Astrocyte (in vitro differentiated cells and primary cell): ENCODE data around the gene MKS1. TPM values are rescaled to one million over a fixed set of nuclear protein-coding genes. Genes with fewer than 3 reads are reported as not detected.

Experiments used
- DNase-seq: peaks from one replicate; pipeline ENCODE4 v3.0.0-alpha.2; 2010; ENCODE audit warnings: low read depth
- FAIRE-seq: peaks from 2 replicates; lab custom pipeline; 2011; peaks lifted over from hg19 to GRCh38; lab: Jason Lieb, UNC
- H2AFZ ChIP-seq: 2 replicates; pipeline ENCODE4 v1.6.0; 2012; ENCODE audit warnings: low read depth, low read length, inconsistent platforms
- H3K27ac ChIP-seq: 2 replicates; pipeline ENCODE4 v1.5.1; 2011; ENCODE audit warnings: low read depth, low read length, inconsistent platforms
- H3K27me3 ChIP-seq: 2 replicates; pipeline ENCODE4 v1.6.0; 2011; ENCODE audit warnings: low read length, inconsistent platforms; ENCODE audit not compliant: insufficient read depth
- H3K36me3 ChIP-seq: 2 replicates; pipeline ENCODE4 v1.5.1; 2011; ENCODE audit warnings: low read length, inconsistent platforms; ENCODE audit not compliant: insufficient read depth
- H3K4me1 ChIP-seq: 2 replicates; pipeline ENCODE4 v1.5.1; 2011; ENCODE audit warnings: low read length, inconsistent platforms; ENCODE audit not compliant: insufficient read depth
- H3K4me2 ChIP-seq: 2 replicates; pipeline ENCODE4 v1.6.0; 2012; ENCODE audit warnings: low read length, inconsistent platforms
- H3K4me3 ChIP-seq: 2 replicates; pipeline ENCODE4 v1.5.1; 2011; ENCODE audit warnings: low read depth, mild to moderate bottlenecking, low read length, inconsistent platforms; ENCODE audit not compliant: insufficient read depth
- H3K79me2 ChIP-seq: 2 replicates; pipeline ENCODE4 v1.6.0; 2012; ENCODE audit warnings: mild to moderate bottlenecking, low read length, inconsistent platforms; ENCODE audit not compliant: insufficient read depth
- H3K9ac ChIP-seq: 2 replicates; pipeline ENCODE4 v1.6.0; 2012; ENCODE audit warnings: mild to moderate bottlenecking, low read length, inconsistent platforms
- H3K9me3 ChIP-seq: 2 replicates; pipeline ENCODE4 v1.5.1; 2012; ENCODE audit warnings: low read depth, mild to moderate bottlenecking, low read length, inconsistent platforms; ENCODE audit not compliant: insufficient read depth
- H4K20me1 ChIP-seq: 2 replicates; pipeline ENCODE4 v1.6.0; 2012; ENCODE audit warnings: low read length, inconsistent platforms; ENCODE audit not compliant: insufficient read depth
- H3K27ac Mint-ChIP-seq: one replicate; pipeline ENCODE4 v1.8.0; 2021; ENCODE audit warnings: mild to moderate bottlenecking, mixed read lengths; ENCODE audit not compliant: unreplicated experiment
- H3K27me3 Mint-ChIP-seq: one replicate; pipeline ENCODE4 v1.8.0; 2021; ENCODE audit warnings: low read depth, mixed read lengths; ENCODE audit not compliant: unreplicated experiment
- H3K36me3 Mint-ChIP-seq: one replicate; pipeline ENCODE4 v1.8.0; 2021; ENCODE audit warnings: low read depth, mixed read lengths; ENCODE audit not compliant: unreplicated experiment
- H3K4me1 Mint-ChIP-seq: one replicate; pipeline ENCODE4 v1.8.0; 2021; ENCODE audit warnings: low read depth, mixed read lengths; ENCODE audit not compliant: unreplicated experiment
- H3K4me3 Mint-ChIP-seq: one replicate; pipeline ENCODE4 v1.8.0; 2021; ENCODE audit warnings: mild to moderate bottlenecking, moderate library complexity, mixed read lengths; ENCODE audit not compliant: unreplicated experiment
- H3K9me3 Mint-ChIP-seq: one replicate; pipeline ENCODE4 v1.8.0; 2021; ENCODE audit warnings: mild to moderate bottlenecking, mixed read lengths; ENCODE audit not compliant: unreplicated experiment
- EZH2 ChIP-seq: IDR thresholded peaks from 2 replicates; pipeline ENCODE4 v1.6.1; 2012; ENCODE audit warnings: mild to moderate bottlenecking, low read length, inconsistent platforms; ENCODE audit not compliant: insufficient read depth
- total RNA-seq: library from RNA; stranded (reverse); gene quantifications from 2 replicates; pipeline ENCODE4 v1.2.1, GENCODE V29; 2021
- TF ChIP-seq, protein P1 (sequence below): IDR thresholded peaks from 2 replicates; pipeline ENCODE4 v1.5.1; 2011; ENCODE audit warnings: low read depth, mild to moderate bottlenecking, inconsistent platforms, low read length, moderate library complexity; ENCODE audit not compliant: insufficient read depth

The MKS1 gene
- total RNA-seq, 1 donor from 2014 or later, result 12.0 TPM

DNA sequence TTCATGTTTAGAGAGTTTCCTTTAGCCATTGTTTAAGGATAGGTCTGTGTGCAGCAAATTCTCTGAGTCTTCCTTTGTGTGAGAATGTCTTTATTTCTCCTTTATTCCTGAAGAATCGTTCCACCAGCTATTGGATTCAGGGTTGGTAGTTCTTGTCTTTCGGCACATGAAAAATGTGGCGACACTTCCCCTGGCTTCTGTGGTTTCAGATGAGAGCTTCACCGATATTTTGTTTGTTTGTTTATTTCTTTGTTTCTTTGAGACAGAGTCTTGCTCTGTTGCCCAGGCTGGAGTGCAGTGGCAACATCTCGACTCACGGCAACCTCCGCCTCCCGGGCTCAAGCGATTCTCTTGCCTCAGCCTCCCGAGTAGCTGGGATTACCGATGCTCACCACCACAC, 43.1 kb upstream of the MKS1 start:
- no peak overlapping the region for H3K27ac Mint-ChIP-seq
- Histone ChIP-seq H3K9ac (no peak overlapping the region), H3K4me3 (no peak overlapping the region), H3K36me3 (no peaks in the 10 kb centered on the region), H2AFZ (no peak overlapping the region), H3K4me2 (no peak overlapping the region), H4K20me1 (no peaks in the 10 kb centered on the region), H3K4me1 (no peaks in the 10 kb centered on the region), H3K27me3 (peaks cover 21% of the 10 kb centered on the region), H3K27ac (no peak overlapping the region), H3K9me3 (no peaks in the 10 kb centered on the region), H3K79me2 (no peaks in the 10 kb centered on the region)
- H3K4me1 Mint-ChIP-seq, result no peaks in the 10 kb centered on the region
- DNase-seq (no peak), FAIRE-seq (no peak)
- H3K9me3 Mint-ChIP-seq, result peaks cover 2% of the 10 kb centered on the region
- no peaks in the 10 kb centered on the region for H3K36me3 Mint-ChIP-seq
- no peak for TF ChIP-seq EZH2
- TF ChIP-seq, protein P1, sequence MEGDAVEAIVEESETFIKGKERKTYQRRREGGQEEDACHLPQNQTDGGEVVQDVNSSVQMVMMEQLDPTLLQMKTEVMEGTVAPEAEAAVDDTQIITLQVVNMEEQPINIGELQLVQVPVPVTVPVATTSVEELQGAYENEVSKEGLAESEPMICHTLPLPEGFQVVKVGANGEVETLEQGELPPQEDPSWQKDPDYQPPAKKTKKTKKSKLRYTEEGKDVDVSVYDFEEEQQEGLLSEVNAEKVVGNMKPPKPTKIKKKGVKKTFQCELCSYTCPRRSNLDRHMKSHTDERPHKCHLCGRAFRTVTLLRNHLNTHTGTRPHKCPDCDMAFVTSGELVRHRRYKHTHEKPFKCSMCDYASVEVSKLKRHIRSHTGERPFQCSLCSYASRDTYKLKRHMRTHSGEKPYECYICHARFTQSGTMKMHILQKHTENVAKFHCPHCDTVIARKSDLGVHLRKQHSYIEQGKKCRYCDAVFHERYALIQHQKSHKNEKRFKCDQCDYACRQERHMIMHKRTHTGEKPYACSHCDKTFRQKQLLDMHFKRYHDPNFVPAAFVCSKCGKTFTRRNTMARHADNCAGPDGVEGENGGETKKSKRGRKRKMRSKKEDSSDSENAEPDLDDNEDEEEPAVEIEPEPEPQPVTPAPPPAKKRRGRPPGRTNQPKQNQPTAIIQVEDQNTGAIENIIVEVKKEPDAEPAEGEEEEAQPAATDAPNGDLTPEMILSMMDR, result no peak
- H3K27me3 Mint-ChIP-seq, result peaks cover 66% of the 10 kb centered on the region
- no peak overlapping the region for H3K4me3 Mint-ChIP-seq

DNA sequence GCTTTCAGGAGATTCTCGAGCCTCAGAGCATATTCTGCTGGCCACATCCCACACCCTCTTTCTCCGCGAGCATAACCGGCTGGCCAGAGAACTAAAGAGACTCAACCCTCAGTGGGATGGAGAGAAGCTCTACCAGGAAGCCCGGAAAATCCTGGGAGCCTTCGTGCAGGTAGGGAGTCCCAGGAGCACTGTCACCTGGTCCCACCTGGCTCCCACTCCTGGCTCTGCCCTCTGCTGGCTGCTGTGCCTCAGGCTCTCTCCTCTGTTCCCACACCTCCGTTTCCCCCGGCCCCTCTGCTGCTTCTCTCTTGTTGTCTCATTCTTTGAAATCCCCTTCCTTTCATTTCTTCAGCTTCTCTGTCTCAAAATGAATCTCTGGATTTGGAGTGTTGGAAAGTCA, 35.7 kb upstream of the MKS1 start:
- no peak overlapping the region for H3K4me2 ChIP-seq
- H3K4me3 ChIP-seq, result no peak overlapping the region
- H3K36me3 ChIP-seq, result no peaks in the 10 kb centered on the region
- Mint-ChIP-seq H3K4me3 (no peak overlapping the region), H3K4me1 (no peaks in the 10 kb centered on the region), H3K9me3 (peaks cover 2% of the 10 kb centered on the region), H3K36me3 (peaks cover 2% of the 10 kb centered on the region), H3K27me3 (peaks cover 65% of the 10 kb centered on the region), H3K27ac (no peak overlapping the region)
- FAIRE-seq, result no peak
- DNase-seq, result no peak
- H3K9ac ChIP-seq, result no peak overlapping the region
- H3K9me3 ChIP-seq, result no peaks in the 10 kb centered on the region
- H2AFZ ChIP-seq, result no peak overlapping the region
- H3K27me3 ChIP-seq, result peaks cover 34% of the 10 kb centered on the region
- H3K4me1 ChIP-seq, result no peaks in the 10 kb centered on the region
- TF ChIP-seq EZH2, result no peak
- TF ChIP-seq, protein P1, result no peak
- no peaks in the 10 kb centered on the region for H3K79me2 ChIP-seq
- no peak overlapping the region for H3K27ac ChIP-seq
- no peaks in the 10 kb centered on the region for H4K20me1 ChIP-seq

DNA sequence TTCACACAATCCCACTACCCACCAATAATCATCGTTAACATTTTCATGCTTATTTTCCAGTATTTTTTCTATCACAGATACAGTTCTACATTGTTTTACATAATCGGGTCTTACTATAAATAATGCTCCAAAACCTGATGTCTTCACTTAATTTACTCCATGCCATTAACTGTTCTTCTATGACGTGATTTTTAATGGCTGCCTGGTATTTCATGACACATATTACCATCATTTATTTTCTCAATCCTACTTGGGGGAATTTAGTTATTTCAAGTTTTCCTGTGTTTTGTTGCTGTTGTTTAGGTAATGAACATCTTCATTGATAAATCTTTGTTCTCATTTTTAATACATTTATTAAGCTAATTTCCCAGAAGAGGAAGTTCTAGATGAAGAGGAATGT, 34.0 kb upstream of the MKS1 start:
- H3K27me3 Mint-ChIP-seq, result peaks cover 68% of the 10 kb centered on the region
- no peak for FAIRE-seq

More for the DNA sequence above, 34.0 kb upstream of the MKS1 start:
- TF ChIP-seq, protein P1, result no peak
- TF ChIP-seq EZH2, result no peak
- Mint-ChIP-seq H3K27ac (no peak overlapping the region), H3K9me3 (peaks cover 6% of the 10 kb centered on the region), H3K36me3 (peaks cover 2% of the 10 kb centered on the region), H3K4me1 (no peaks in the 10 kb centered on the region), H3K4me3 (no peak overlapping the region)
- Histone ChIP-seq H3K79me2 (no peaks in the 10 kb centered on the region), H3K4me1 (no peaks in the 10 kb centered on the region), H3K27me3 (peaks cover 34% of the 10 kb centered on the region), H3K36me3 (no peaks in the 10 kb centered on the region), H4K20me1 (no peaks in the 10 kb centered on the region), H3K9me3 (no peaks in the 10 kb centered on the region), H3K4me2 (no peak overlapping the region), H3K4me3 (no peak overlapping the region), H2AFZ (no peak overlapping the region), H3K9ac (no peak overlapping the region), H3K27ac (no peak overlapping the region)
- no peak for DNase-seq
